Tibial artery (tissue), 4 donors: ENCODE measurements around the gene LMNA.
"Not testable (repeated sequence)": the region's sequence is repeated elsewhere in the genome, so short reads cannot be mapped to it uniquely, and the experiment has no call there.

Source experiments
- DNase-seq, 2 donors: peaks; one replicate each; pipeline ENCODE4 v3.0.0-alpha.2; 2019
- H3K27ac ChIP-seq, 2 donors: fragments of 200-600 bp; sonication (generic) in 1 of 2; 1 replicate in 1 of 2; 2 replicates in 1 of 2; pipeline ENCODE4 v1.5.1; 2018 to 2019; ENCODE audit warnings: mild to moderate bottlenecking in 1 of 2
- H3K27me3 ChIP-seq, 2 donors: fragments of 200-600 bp; sonication (generic) in 1 of 2; one replicate each; pipeline versions ENCODE4 v1.5.1 to v1.6.0; 2016 to 2019
- H3K36me3 ChIP-seq, 3 donors: fragments of 200-600 bp; sonication (generic) in 2 of 3; one replicate each; pipeline ENCODE4 v1.5.1; 2016 to 2019; ENCODE audit warnings: mild to moderate bottlenecking in 2 of 3
- H3K4me1 ChIP-seq, 4 donors: fragments of 200-600 bp; sonication (generic) in 2 of 4; 1 replicate in 3 of 4; 2 replicates in 1 of 4; pipeline ENCODE4 v1.5.1; 2016 to 2019
- H3K4me3 ChIP-seq, 2 donors: fragments of 200-600 bp; sonication (generic) in 1 of 2; 1 replicate in 1 of 2; 2 replicates in 1 of 2; pipeline ENCODE4 v1.5.1; 2018 to 2019; ENCODE audit warnings: mild to moderate bottlenecking in 2 of 2
- H3K9me3 ChIP-seq, 3 donors: fragments of 200-600 bp; sonication (generic) in 1 of 3; one replicate each; pipeline ENCODE4 v1.5.1; 2016 to 2019
- intact Hi-C: fragments of 100-400 bp; cut with DNase I; formaldehyde crosslinking; loops from one replicate; pipeline ENCODE4 v1.15.0; 2023; ENCODE audit warnings: low total_unique reads
- TF ChIP-seq, protein P1 (sequence below), 2 experiments: fragments of 200-600 bp in 1 of 2; fragments of 450-650 bp in 1 of 2; IDR thresholded peaks; one replicate each; pipeline ENCODE4 v1.5.1; 2017 to 2019; ENCODE audit warnings: antibody characterized with exemption in 2 of 2, mild to moderate bottlenecking in 1 of 2, moderate library complexity in 1 of 2

Gene LMNA

DNA sequence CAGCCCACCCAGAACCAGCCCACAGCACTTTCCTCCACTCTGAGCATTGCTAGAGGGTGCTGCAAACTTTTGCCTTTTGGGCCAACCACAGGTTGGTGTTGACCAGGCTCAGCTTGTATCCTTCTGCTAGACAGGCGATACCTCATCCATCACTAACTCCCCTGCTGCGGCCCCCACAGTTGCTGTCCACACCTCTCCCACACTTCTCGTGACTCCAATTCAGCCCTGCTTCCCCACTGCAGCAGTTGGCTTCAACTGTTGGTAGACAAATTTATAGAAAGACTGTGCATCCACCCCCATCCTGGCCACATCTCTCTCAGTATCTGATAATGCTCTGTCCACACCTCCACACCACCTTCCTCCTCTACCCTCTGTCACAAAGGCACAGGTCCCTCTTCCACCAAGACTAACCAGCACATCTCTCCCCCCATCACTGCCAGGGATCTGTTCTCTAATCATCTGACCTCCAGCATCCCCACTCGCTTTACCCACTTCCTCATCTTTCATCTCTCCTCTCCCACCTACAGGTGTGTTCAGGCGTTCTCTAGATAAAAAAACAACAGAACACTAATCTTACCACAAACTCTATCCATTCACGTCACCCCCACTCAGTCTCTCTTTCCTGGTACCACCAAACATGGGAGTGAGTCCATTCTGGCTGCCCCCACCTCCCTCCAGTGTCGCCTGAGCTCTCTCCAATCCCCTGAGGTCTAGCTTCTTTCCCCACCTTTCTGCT, 63.6 kb downstream of the LMNA start:
- H3K4me1 ChIP-seq = no peaks in the 10 kb centered on the region
- intact Hi-C loops = no loop called here
- H3K27me3 ChIP-seq = no peaks in the 10 kb centered on the region
- no peak overlapping the region for H3K27ac ChIP-seq
- H3K9me3 ChIP-seq = no peaks in the 10 kb centered on the region
- no peak overlapping the region for H3K4me3 ChIP-seq
- DNase-seq = no peak
- TF ChIP-seq, protein P1, sequence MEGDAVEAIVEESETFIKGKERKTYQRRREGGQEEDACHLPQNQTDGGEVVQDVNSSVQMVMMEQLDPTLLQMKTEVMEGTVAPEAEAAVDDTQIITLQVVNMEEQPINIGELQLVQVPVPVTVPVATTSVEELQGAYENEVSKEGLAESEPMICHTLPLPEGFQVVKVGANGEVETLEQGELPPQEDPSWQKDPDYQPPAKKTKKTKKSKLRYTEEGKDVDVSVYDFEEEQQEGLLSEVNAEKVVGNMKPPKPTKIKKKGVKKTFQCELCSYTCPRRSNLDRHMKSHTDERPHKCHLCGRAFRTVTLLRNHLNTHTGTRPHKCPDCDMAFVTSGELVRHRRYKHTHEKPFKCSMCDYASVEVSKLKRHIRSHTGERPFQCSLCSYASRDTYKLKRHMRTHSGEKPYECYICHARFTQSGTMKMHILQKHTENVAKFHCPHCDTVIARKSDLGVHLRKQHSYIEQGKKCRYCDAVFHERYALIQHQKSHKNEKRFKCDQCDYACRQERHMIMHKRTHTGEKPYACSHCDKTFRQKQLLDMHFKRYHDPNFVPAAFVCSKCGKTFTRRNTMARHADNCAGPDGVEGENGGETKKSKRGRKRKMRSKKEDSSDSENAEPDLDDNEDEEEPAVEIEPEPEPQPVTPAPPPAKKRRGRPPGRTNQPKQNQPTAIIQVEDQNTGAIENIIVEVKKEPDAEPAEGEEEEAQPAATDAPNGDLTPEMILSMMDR (IDR thresholded peaks at IDR 0.05) = no peak
- peaks cover 0 to 33% (median 0%) of the 10 kb centered on the region in 3 donors for H3K36me3 ChIP-seq

DNA sequence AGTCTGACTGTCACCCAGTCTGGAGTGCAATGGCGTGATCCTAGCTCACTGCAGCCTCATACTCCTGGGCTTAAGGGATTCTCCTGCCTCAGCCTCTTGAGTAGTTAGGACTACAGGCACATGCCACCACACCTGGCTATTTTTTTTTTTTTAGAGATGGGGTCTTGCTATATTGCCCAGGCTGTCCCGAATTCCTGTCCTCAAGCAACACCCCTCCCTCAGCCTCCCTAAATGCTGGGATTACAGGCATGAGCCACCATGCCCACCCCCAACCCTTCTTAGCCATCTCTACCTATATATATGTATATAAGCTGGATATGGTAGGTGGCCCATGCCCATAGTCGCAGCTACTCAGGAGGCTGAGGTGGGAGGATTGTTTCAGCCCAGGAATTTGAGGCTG, 66.0 kb downstream of the LMNA start:
- intact Hi-C loops = no loop called here
- Histone ChIP-seq H3K4me3 (no peak overlapping the region), H3K9me3 (no peaks in the 10 kb centered on the region), H3K36me3 (peaks cover 0 to 18% (median 0%) of the 10 kb centered on the region in 3 donors), H3K27me3 (no peaks in the 10 kb centered on the region), H3K4me1 (no peaks in the 10 kb centered on the region), H3K27ac (no peak overlapping the region)
- TF ChIP-seq, protein P1 (IDR thresholded peaks at IDR 0.05) = no peak
- DNase-seq = no peak

DNA sequence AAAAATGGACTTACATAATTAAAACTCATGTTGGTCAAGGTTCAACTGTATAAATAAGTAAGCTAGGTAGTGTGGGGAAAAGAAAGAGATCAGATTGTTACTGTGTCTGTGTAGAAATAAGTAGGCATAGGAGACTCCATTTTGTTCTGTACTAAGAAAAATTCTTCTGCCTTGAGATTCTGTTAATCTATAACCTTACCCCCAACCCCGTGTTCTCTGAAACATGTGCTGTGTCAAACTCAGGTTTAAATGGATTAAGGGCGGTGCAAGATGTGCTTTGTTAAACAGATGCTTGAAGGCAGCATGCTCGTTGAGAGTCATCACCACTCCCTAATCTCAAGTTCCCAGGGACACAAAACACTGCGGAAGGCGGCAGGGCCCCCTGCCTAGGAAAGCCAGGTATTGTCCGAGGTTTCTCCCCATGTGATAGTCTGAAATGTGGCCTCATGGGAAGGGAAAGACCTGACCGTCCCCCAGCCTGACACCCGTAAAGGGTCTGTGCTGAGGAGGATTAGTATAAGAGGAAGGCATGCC, 66.9 kb downstream of the LMNA start:
- intact Hi-C loops, H3K4me3 ChIP-seq, H3K27me3 ChIP-seq, DNase-seq, H3K4me1 ChIP-seq, H3K9me3 ChIP-seq, H3K27ac ChIP-seq: not testable (repeated sequence)
- peaks cover 0 to 11% (median 0%) of the 10 kb centered on the region in 3 donors for H3K36me3 ChIP-seq

DNA sequence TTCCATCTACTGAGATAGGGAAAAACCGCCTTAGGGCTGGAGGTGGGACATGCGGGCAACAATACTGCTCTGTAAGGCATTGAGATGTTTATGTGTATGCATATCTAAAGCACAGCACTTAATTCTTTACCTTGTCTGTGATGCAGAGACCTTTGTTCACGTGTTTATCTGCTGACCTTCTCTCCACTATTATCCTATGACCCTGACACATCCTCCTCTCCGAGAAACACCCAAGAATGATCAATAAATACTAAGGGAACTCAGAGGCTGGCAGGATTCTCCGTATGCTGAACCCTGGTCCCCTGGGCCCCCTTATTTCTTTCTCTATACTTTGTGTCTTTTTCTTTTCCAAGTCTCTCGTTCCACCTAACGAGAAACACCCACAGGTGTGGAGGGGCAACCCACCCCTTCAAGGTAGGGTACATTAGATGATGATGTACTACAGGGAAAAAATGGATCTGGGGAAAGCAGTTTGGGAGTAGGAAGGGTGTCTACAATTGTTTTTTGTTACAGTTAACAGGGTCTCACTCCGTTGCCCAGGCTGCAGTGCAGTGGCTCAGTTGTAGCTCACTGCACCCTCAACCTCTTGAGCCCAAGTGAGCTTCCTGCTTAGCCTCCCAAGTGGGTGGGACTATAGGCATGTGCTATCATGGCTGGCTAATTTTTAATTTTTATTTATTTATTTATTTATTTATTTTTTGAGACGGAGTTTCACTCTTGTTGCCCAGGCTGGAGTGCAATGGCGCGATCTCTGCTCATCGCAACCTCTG, 67.7 kb downstream of the LMNA start:
- intact Hi-C loops, H3K27me3 ChIP-seq, DNase-seq, H3K4me1 ChIP-seq, H3K9me3 ChIP-seq, H3K27ac ChIP-seq, H3K36me3 ChIP-seq, H3K4me3 ChIP-seq: not testable (repeated sequence)

DNA sequence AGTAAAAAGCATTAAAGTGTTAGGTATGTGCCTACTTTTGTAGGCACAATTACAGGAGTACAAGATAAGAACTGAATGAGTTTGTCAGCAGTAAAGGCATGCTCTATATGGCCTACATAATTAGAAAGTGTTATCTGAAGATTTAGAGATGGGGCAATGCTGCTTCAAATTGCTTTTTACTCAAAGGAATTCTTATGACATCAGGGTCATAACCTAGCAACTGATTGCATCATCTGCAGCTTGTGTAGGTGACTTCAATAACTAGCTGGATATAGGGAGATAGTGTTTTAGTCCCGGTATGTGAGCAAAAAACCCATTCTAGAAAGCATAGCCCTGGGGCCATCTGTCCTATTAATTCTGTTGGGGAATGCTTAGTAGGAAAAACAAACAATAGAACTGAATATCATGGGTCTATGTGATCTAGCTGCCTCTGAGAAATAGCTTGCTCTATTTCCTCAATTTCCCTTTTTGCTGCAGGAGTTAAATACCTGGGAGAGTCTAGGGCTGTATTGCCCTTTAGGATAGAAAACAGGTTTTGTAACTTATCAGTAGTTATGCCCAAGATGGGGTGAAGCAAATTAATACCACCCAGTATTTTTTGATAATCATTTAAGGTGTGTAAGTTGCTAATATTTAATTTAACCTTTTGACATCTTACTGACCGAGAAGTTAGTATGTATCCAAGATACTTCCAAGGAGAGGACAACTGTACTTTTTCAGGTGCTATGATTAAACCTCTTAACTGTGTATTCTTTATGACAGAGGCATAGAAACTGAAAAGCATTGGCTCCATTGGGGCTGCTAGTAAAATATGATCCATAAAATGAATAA, 72.1 kb downstream of the LMNA start:
- H3K27me3 ChIP-seq, H3K4me3 ChIP-seq, DNase-seq, H3K9me3 ChIP-seq, H3K27ac ChIP-seq, H3K36me3 ChIP-seq, H3K4me1 ChIP-seq, intact Hi-C loops: not testable (repeated sequence)
